ENCODE measurements around the gene RXRG.
"Not testable (repeated sequence)": the region's sequence is repeated elsewhere in the genome, so short reads cannot be mapped to it uniquely, and the experiment has no call there.

The RXRG gene

GRCh38 chr1:165468726-165469249 is 23.9 kb upstream of the RXRG start:
- Histone ChIP-seq H3K27me3 (replicated peaks) (no peaks in the 10 kb centered on the region), H3K36me3 (replicated peaks) (no peaks in the 10 kb centered on the region), H3K27ac (no peak overlapping the region), H3K4me3 (ENCODE audit: low read depth, low read length) (no peak overlapping the region)
- in situ Hi-C loops (cut with HindIII; ENCODE audit: low pct_ligation_motif_present, low sequenced_read_pairs) = no loop called here
- TF ChIP-seq CTCF (IDR thresholded peaks at IDR 0.05; ENCODE audit: low read depth, low read length, missing control alignments) = no peak
- no peak for DNase-seq

- Histone ChIP-seq H3K4me3 (ENCODE audit: low read depth, low read length) (no peak overlapping the region), H3K27me3 (replicated peaks) (no peaks in the 10 kb centered on the region), H3K27ac (no peak overlapping the region), H3K36me3 (replicated peaks) (no peaks in the 10 kb centered on the region)
- DNase-seq = no peak
- no peak for TF ChIP-seq CTCF (IDR thresholded peaks at IDR 0.05; ENCODE audit: low read depth, low read length, missing control alignments)
- in situ Hi-C loops (cut with HindIII; ENCODE audit: low pct_ligation_motif_present, low sequenced_read_pairs) = no loop called here
Observed at GRCh38 chr1:165468253-165468652, 23.3 kb upstream of the RXRG start.

GRCh38 chr1:165467706-165468105 is 22.8 kb upstream of the RXRG start:
- H3K4me3 ChIP-seq (ENCODE audit: low read depth, low read length) = no peak overlapping the region
- in situ Hi-C loops (cut with HindIII; ENCODE audit: low pct_ligation_motif_present, low sequenced_read_pairs) = no loop called here
- no peak for DNase-seq
- H3K27ac ChIP-seq = no peak overlapping the region
- TF ChIP-seq CTCF (IDR thresholded peaks at IDR 0.05; ENCODE audit: low read depth, low read length, missing control alignments) = no peak
- H3K36me3 ChIP-seq (replicated peaks) = no peaks in the 10 kb centered on the region
- no peaks in the 10 kb centered on the region for H3K27me3 ChIP-seq (replicated peaks)

GRCh38 chr1:165463978-165464377 is 19.1 kb upstream of the RXRG start:
- in situ Hi-C loops (cut with HindIII; ENCODE audit: low pct_ligation_motif_present, low sequenced_read_pairs) = no loop called here
- H3K27me3 ChIP-seq (replicated peaks) = no peaks in the 10 kb centered on the region
- H3K27ac ChIP-seq = no peak overlapping the region
- no peaks in the 10 kb centered on the region for H3K36me3 ChIP-seq (replicated peaks)
- DNase-seq = no peak
- no peak overlapping the region for H3K4me3 ChIP-seq (ENCODE audit: low read depth, low read length)
- TF ChIP-seq CTCF (IDR thresholded peaks at IDR 0.05; ENCODE audit: low read depth, low read length, missing control alignments) = no peak

GRCh38 chr1:165459683-165460082 is 14.8 kb upstream of the RXRG start:
- in situ Hi-C loops (cut with HindIII; ENCODE audit: low pct_ligation_motif_present, low sequenced_read_pairs); H3K4me3 ChIP-seq (ENCODE audit: low read depth, low read length); DNase-seq; H3K27me3 ChIP-seq (replicated peaks); H3K36me3 ChIP-seq (replicated peaks); H3K27ac ChIP-seq: not testable (repeated sequence)

GRCh38 chr1:165456861-165457260 is 11.9 kb upstream of the RXRG start:
- TF ChIP-seq CTCF (IDR thresholded peaks at IDR 0.05; ENCODE audit: low read depth, low read length, missing control alignments) = no peak
- no peaks in the 10 kb centered on the region for H3K36me3 ChIP-seq (replicated peaks)
- in situ Hi-C loops (cut with HindIII; ENCODE audit: low pct_ligation_motif_present, low sequenced_read_pairs) = no loop called here
- H3K4me3 ChIP-seq (ENCODE audit: low read depth, low read length) = no peak overlapping the region
- no peaks in the 10 kb centered on the region for H3K27me3 ChIP-seq (replicated peaks)
- no peak overlapping the region for H3K27ac ChIP-seq
- DNase-seq = no peak

All from brain microvascular endothelial cell (primary cell).